Activated gamma-delta T cell treated with Interleukin-2 at 50 U/mL for 16 hours (primary cell): ENCODE results near the gene ABCA4.
"Not testable (repeated sequence)": the region's sequence is repeated elsewhere in the genome, so short reads cannot be mapped to it uniquely, and the experiment has no call there.

Source experiments
- DNase-seq: peaks from one replicate; pipeline ENCODE4 v3.0.0-alpha.2; 2020

Gene ABCA4

DNA sequence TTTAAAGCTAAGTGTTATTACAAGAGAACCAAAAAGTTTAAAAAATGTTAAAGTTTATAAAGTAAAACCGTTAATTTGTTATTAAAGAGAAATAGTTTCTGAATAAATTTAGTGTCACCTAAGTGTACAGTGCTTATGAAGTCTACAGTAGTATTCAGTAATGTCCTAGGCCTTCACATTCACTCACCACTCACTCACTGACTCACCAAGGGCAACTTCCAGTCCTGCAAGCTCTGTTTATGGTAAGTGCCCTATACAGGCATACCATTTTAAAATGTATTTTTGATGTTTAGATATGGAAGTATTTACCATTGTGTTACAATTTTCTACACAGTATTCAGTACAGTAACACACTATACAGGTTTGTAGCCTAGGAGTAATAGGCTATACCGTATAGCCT, 151.6 kb downstream of the ABCA4 start:
- DNase-seq: no peak

DNA sequence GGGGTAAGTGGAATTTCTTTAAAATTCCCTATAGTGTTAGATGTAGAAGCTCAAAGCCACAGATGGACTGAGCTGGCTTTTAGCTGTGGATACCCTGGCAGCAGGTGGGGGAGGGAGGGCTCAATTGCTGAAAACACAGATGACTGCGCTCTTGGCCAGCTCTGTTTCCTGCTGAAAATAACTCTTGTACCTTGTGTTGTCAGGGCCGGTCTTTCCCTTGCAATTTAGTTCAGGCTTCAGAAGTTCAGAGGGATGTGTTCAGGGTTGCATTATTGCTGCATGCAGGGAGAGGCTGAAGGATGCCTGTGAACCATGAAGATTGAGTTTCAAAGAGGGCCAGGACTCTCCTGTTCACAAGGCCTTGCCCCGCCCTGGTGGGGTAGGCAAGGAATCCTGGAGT, 153.6 kb downstream of the ABCA4 start:
- no peak for DNase-seq

DNA sequence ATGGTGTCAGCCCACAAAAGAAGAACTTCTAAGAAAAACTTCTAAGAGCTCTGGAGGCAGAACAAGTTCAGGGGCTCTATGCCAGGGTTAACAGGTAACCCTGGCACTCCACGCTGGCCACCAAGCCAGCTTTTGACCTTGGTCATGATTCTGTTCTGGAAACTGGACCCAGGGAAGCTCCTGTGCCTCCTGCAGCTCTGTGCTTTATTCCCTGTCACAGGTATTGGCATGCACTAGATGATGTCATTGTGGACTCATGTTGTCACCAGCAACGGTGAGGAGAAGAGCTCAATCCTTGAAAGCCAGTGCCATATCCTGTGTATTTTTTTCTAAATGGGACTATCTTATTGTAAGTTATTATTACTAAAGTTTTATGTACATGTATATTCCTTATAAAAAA, 155.1 kb downstream of the ABCA4 start:
- no peak for DNase-seq

DNA sequence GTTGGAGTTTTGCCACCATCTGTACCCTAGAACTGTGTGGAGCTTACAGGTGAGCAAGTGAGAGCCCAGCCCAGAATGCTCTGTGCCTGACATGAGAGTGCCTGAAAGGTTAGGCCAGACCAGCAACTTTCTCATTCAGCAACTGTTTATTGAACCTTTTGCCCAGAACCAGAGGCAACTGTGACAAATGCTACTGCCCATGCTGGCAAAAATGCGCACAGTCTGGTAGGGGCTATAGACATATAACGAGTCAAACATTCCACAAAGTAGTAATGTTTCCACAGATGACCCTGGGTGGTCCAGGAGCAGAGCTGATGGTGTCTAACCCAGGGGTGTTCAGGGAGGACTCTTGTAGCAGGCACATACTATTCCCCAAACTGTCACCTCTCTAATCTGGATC, 155.7 kb downstream of the ABCA4 start:
- no peak for DNase-seq

DNA sequence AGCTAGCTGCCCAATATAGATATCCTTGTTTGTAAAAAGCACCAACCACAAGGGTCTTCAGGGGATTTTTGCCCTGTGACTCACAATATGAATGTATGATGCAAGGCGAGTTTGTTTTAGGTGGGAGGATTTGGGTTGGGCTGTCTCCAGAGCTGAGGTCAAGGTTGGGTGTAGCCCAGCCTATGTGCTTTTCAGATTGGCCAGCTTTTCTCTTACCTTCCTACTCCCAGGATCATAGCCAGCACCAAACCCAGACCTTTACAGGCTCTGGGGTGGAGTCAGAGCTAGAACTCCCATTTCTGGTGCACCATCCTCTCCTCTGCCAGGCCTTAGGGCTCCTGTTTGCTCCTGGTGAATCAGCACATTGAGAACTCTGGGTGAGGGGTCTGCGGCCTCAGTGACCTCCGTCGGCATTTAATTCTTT, 156.2 kb downstream of the ABCA4 start:
- DNase-seq: no peak

DNA sequence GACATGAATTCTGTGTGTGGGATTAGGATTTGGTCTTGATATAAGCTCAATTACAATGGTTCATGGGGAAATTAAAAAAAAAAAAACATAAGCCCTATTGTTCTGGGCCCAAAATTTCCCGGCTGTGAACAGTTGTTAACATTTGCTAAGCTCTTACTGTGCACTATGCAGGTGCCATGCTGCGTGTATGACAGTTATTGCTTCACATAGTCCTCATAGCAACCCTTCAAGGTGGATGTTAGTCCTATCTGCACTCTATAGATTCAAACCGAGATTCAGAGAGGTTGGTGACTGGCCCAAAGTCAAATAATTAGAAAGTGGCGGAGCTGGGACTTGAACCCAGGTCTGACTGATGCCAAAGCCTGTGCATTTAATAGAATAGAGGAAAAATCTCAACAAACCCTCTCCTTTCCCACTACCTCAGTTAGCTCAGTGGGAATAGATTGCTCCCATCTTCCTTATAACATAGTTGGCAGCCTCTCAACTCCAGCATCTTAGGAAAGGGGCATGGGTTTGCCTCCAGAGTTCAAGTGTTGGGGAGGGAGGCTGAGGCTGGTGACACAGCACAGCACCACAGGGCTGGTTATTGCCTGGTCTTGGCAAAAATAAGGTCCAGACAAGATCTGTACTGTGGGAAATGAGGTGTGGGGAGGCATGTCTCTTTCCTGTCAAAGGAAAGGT, 156.7 kb downstream of the ABCA4 start:
- DNase-seq: no peak

DNA sequence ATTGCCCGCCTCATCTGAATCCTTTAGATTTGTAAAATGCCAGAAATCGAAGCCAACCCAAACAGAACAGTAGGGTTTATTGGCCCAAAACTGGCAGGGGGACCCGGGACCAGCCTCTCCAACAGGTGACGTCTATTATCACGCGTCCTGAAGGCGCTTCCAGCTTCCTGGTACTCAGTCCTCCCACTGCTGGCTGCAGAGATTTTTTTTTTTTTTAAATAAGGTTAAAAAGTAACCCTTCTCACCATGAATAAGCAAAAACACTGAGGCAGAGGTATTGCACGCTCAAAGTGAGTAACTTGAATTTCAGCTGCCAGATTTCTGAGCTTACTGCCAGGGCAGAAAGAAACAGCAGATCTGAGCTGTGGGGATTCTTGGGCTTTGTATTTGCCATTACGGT, 157.4 kb downstream of the ABCA4 start:
- DNase-seq: no peak

DNA sequence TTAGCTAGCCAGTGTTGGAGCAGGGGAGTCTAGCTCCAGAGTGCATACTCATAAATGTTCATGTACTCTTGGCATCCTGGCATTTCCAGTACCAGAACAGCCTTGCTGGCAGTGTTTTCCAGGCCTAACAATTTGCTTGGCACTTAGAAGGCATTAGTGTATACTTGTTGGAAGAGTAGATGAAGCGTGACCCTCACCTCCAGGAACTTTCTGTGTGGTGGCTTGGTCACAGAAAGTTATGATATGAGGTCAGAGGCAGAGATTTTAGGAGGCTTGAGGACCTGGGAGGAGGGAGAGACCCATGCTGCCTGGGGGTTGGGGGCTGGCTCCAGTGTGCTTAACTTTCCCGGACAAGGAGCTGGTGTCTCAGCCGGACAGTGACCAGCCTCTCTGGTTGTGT, 159.0 kb downstream of the ABCA4 start:
- no peak for DNase-seq

DNA sequence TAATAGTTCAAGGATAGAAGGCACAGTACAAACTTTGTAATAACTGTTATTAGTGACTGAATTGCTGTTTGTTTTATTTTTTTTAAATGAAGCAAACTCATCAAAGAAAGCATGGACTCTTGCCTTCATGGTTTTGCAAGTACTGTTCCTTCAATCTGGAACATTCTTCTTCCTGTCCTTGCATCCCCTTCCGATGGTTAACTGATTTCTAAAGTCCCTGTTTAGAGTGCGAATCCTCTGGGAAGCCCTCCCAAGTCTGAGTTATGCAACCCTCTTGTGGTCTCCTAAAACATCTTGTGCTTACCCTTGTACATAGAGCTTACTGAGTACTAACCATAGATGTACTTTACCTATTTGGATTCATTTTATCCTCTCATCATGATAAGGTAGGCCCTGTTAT, 159.5 kb downstream of the ABCA4 start:
- DNase-seq: no peak

DNA sequence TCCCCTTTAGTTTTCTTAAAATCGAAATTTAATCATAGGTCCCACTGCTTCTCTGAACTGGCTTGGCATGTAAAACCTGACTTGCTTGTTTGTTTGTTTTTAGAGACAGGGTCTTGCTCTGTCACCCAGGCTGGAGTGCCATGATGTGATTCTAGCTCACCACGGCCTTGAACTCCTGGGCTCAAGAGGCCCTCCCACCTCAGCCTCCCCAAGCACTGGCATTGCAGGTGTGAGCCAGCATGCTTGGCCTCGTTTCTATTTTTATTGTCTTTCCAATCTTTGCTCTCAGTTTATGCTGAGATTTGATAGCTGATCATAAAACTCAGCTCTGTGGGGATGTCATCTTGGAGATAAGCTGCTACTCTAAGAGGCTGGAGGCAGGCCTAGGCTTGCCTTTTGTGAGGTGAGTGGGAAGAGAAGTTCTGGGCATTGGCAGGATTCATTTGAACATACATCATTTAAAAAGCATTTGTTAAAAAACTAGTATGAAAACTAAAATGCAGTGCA, 160.3 kb downstream of the ABCA4 start:
- no peak for DNase-seq

DNA sequence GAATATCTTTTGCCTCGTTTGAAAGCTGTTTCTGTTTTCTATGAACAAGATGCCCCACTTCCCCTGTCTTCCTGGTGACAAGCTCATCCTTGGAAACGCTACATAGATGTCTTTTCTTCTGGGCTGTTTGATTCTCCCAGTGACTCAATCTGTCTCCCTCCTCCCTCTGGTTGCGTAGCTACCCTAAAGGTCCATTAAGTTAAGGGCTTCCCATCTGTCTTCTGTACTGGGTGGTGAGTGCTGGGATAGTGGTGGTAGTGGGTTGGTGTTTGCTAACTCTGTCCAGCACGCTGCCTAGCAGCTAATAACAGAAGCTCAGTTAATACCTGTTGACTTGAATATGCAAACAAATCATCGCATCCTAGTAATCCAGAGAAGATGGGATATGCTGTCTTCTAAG, 161.5 kb downstream of the ABCA4 start:
- no peak for DNase-seq

DNA sequence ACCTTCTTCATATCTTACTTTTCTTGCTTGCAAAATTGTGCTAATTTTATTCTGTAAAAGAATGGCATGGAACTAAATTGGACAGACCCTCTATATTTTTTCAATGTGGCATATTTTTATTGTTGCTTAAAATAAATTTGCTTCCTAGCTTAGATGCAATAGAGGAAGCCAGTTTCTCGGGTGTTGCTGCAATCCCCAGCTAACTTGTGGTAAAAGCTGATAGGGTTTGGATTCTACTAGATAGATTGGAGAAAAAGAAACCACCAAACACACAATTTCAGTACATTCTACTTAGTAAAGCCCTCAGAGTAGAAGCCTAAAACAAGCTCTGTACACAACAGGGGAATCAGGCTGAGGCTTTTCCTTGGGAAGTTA, 162.2 kb downstream of the ABCA4 start:
- no peak for DNase-seq

DNA sequence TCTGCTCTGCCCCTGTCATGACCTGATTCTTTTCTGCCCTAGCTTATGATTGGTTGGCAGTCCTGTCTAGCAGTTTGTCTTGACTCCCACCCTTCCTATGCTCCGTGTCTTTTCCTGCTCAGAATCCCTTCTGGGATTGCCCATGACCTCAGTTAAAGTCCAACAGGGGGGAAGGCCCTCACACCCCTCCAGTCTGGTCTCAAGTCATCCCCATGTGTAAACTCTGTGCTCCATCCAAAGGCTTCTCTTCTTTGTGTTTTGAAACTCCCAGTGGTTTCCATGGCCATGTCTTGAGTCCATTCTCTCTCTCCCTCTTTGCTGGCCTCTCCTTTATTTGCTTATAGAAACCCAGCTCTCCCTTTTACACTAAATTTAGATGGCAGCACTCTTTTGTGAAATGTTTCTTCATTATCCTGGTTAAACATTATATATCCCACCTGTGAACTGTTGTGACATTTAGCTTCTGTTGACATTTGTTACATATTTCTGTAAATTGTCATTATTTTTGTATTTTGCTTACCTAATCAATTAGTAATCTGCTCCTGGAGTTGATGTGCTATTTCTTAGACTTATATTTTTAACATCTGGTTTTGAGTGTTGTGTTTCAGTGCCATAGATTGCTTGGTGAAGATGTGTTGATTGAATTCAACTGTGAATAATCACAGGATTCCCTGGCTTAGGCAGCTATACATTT, 162.8 kb downstream of the ABCA4 start:
- DNase-seq: no peak

DNA sequence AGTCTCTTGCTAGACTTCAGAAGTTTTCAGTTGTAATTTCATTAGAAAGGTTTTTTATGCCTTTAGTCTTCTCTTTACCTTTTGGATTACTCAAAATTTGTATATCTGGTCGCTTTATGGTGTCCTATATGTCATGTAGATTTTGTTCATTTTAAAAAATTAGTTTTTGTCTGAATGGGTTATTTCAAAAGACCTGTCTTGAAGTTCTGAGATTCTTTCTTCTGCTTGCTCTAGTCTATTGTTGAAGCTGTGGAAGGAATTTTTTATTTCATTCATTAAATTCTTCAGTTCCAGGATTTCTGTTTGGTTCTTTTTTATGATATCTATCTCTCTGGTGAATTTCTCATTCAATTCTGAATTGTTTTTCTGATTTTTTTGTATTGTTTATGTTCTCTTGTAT, 165.2 kb downstream of the ABCA4 start:
- no peak for DNase-seq

DNA sequence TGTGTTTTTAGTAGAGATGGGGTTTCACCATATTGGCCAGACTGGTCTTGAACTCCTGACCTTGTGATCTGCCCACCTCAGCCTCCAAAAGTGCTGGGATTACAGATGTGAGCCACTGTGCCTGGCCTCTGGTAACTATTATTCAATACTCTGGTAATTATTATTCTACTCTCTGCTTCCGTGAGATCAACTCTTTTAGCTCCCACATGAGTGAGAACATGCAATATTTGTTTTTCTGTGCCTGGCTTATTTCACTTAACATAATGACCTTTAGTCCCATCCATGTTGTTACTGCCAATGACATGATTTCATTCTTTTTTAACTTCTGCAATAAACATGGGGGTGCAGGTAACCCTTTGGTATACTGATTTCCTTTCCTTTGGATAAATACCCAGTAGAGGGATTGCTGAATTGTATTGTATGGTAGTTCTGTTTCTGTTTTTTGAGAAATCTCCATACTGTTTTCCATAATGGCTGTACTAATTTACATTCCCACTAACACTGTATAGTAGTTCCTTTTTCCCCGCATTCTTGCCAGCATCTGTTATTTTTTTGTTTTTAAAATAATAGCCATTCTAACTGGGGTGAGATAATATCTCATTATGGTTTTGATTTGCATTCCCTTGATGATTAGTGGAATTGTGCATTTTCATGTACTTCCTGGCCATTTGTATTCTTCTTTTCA, 173.8 kb downstream of the ABCA4 start:
- DNase-seq: not testable (repeated sequence)
